Measurements from ENCODE around the gene PTK6.
"Not testable (repeated sequence)": the region's sequence is repeated elsewhere in the genome, so short reads cannot be mapped to it uniquely, and the experiment has no call there.

The PTK6 gene

DNA sequence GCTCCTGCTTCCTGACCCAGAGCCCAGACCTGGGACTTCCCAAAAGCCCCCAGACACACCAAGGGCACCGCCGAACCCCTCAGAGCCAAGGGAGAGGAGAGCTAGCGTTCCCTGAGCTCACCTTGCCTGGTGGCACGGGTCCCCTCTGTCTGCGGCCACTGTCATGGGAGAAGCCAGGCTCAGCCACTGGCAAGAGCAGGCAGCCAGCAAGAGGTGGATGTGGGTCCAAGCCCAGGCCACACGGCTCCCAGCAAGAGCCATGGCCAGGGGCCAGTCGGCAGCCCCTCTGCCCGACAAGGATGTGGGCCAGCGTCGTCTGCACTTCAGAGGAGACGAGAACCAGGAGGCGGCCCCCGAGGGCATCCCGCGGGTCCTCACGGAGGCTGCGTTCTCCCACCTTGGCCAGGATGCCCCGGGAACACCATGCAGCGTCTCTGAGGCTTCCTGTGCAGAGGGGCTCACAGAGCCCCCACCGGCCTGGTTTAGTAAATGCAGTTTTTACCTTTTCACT, 18.8 kb downstream of the PTK6 start:
- TF ChIP-seq EZH2phosphoT487 (IDR thresholded peaks at IDR 0.05; ENCODE audit: borderline replicate concordance, low read length) (no peak), CTCF (IDR thresholded peaks at IDR 0.05; ENCODE audit: low read depth, low read length, poor library complexity, severe bottlenecking) (no peak)
- peaks cover 15% of the 10 kb centered on the region for H3K4me1 ChIP-seq (ENCODE audit: control insufficient read depth, low read length)
- peaks cover 12% of the 10 kb centered on the region for H4K20me1 ChIP-seq (ENCODE audit: control insufficient read depth, insufficient read depth, low read depth, low read length)
- no peaks in the 10 kb centered on the region for H3K9me2 ChIP-seq (replicated peaks; ENCODE audit: control insufficient read depth, low read length)
- H3K27me3 ChIP-seq (ENCODE audit: control insufficient read depth, low read length), result peaks cover 8% of the 10 kb centered on the region
- H3K4me2 ChIP-seq (ENCODE audit: low read length), result no peak overlapping the region
- H3K9me3 ChIP-seq (ENCODE audit: control insufficient read depth, insufficient read depth, low read length), result peaks cover 5% of the 10 kb centered on the region; the same call in 1 of the 2 replicates
- H3K4me3 ChIP-seq (ENCODE audit: low read length), result no peak overlapping the region
- peaks cover 13% of the 10 kb centered on the region for H3K79me2 ChIP-seq (ENCODE audit: control insufficient read depth, low read length)
- H3F3A ChIP-seq (ENCODE audit: control insufficient read depth, insufficient read depth), result no peaks in the 10 kb centered on the region
- H3K27ac ChIP-seq (ENCODE audit: low read depth, low read length), result no peak overlapping the region
- H3K36me3 ChIP-seq (ENCODE audit: control insufficient read depth, low read length), result peaks cover 21% of the 10 kb centered on the region

GRCh38 chr20:63517376-63518309, 19.5 kb downstream of the PTK6 start:
- H3K4me1 ChIP-seq (ENCODE audit: control insufficient read depth, low read length), result peaks cover 15% of the 10 kb centered on the region
- no peaks in the 10 kb centered on the region for H3K9me3 ChIP-seq (ENCODE audit: control insufficient read depth, insufficient read depth, low read length)

DNA sequence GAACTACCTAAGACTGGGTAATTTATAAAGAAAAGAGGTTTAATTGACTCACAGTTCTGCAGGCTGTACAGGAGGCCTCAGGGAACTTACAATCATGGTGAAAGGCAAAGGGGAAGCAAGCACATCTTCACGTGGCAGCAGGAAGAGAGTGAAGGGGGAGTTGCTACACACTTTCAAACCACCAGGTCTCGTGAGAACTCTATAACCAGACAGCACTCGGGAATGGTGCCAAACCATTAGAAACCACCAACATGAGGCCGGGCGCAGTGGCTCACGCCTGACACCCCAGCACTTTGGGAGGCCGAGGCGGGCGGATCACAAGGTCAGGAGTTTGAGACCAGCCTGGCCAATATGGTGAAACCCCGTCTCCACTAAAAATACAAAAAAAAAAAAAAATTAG, 22.7 kb downstream of the PTK6 start:
- not testable (repeated sequence) for H3K27ac ChIP-seq (ENCODE audit: low read depth, low read length); H3K9me2 ChIP-seq (replicated peaks; ENCODE audit: control insufficient read depth, low read length); H3K27me3 ChIP-seq (ENCODE audit: control insufficient read depth, low read length); H3K79me2 ChIP-seq (ENCODE audit: control insufficient read depth, low read length); H3F3A ChIP-seq (ENCODE audit: control insufficient read depth, insufficient read depth); H3K36me3 ChIP-seq (ENCODE audit: control insufficient read depth, low read length); H3K4me3 ChIP-seq (ENCODE audit: low read length); H3K9me3 ChIP-seq (ENCODE audit: control insufficient read depth, insufficient read depth, low read length); H3K4me2 ChIP-seq (ENCODE audit: low read length); H4K20me1 ChIP-seq (ENCODE audit: control insufficient read depth, insufficient read depth, low read depth, low read length); H3K4me1 ChIP-seq (ENCODE audit: control insufficient read depth, low read length)

More at GRCh38 chr20:63517376-63518309, 19.5 kb downstream of the PTK6 start:
- peaks cover 12% of the 10 kb centered on the region for H4K20me1 ChIP-seq (ENCODE audit: control insufficient read depth, insufficient read depth, low read depth, low read length)
- peaks cover 13% of the 10 kb centered on the region for H3K27me3 ChIP-seq (ENCODE audit: control insufficient read depth, low read length)
- peaks cover 15% of the 10 kb centered on the region for H3K36me3 ChIP-seq (ENCODE audit: control insufficient read depth, low read length)
- no peak overlapping the region for H3K4me3 ChIP-seq (ENCODE audit: low read length)
- no peaks in the 10 kb centered on the region for H3K9me2 ChIP-seq (replicated peaks; ENCODE audit: control insufficient read depth, low read length)
- peaks cover 13% of the 10 kb centered on the region for H3K79me2 ChIP-seq (ENCODE audit: control insufficient read depth, low read length)
- no peak for TF ChIP-seq CTCF (IDR thresholded peaks at IDR 0.05; ENCODE audit: low read depth, low read length, poor library complexity, severe bottlenecking)
- TF ChIP-seq EZH2phosphoT487 (IDR thresholded peaks at IDR 0.05; ENCODE audit: borderline replicate concordance, low read length), result no peak
- no peak overlapping the region for H3K4me2 ChIP-seq (ENCODE audit: low read length)
- no peaks in the 10 kb centered on the region for H3F3A ChIP-seq (ENCODE audit: control insufficient read depth, insufficient read depth)
- no peak overlapping the region for H3K27ac ChIP-seq (ENCODE audit: low read depth, low read length)

DNA sequence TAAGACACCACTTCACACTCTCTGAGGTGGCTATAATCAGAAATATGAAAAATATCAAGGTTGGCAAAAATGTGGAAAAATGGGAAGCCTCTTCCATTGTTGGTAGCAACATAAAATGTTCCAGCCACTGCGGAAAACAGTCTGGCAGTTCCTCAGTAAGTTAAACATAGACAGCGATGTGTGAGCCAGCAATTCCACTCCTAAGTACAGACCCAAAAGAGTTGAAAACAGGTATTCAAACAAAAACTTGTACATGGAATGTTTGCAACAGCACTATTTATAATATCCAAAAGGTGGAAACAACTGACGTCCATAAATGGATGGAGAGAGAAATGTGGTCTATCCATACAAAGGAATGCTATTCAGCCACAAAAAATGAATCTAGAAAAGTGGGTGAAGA, 24.0 kb downstream of the PTK6 start:
- Histone ChIP-seq H3K27me3 (ENCODE audit: control insufficient read depth, low read length) (peaks cover 5% of the 10 kb centered on the region; the same call in 1 of the 2 replicates), H4K20me1 (ENCODE audit: control insufficient read depth, insufficient read depth, low read depth, low read length) (no peaks in the 10 kb centered on the region), H3K4me2 (ENCODE audit: low read length) (no peak overlapping the region), H3K9me3 (ENCODE audit: control insufficient read depth, insufficient read depth, low read length) (no peaks in the 10 kb centered on the region), H3K4me1 (ENCODE audit: control insufficient read depth, low read length) (no peaks in the 10 kb centered on the region), H3K9me2 (replicated peaks; ENCODE audit: control insufficient read depth, low read length) (no peaks in the 10 kb centered on the region), H3F3A (ENCODE audit: control insufficient read depth, insufficient read depth) (no peaks in the 10 kb centered on the region), H3K79me2 (ENCODE audit: control insufficient read depth, low read length) (no peaks in the 10 kb centered on the region), H3K36me3 (ENCODE audit: control insufficient read depth, low read length) (no peaks in the 10 kb centered on the region), H3K27ac (ENCODE audit: low read depth, low read length) (no peak overlapping the region), H3K4me3 (ENCODE audit: low read length) (no peak overlapping the region)
- TF ChIP-seq EZH2phosphoT487 (IDR thresholded peaks at IDR 0.05; ENCODE audit: borderline replicate concordance, low read length) (no peak), CTCF (IDR thresholded peaks at IDR 0.05; ENCODE audit: low read depth, low read length, poor library complexity, severe bottlenecking) (no peak)
